HFFc6 (cell line): Measurements from ENCODE around the gene NPY. TPM values are rescaled to one million over a fixed set of nuclear protein-coding genes. Genes with fewer than 3 reads are reported as not detected.

Experiments
- DNase-seq: peaks from one replicate; pipeline ENCODE4 v3.0.0-alpha.2; 2018
- H3K27ac Mint-ChIP-seq: 2 replicates; pipeline ENCODE4 v1.8.0; 2020; ENCODE audit warnings: mild to moderate bottlenecking, mixed read lengths
- H3K27me3 Mint-ChIP-seq: 2 replicates; pipeline ENCODE4 v1.8.0; 2021; ENCODE audit warnings: mild to moderate bottlenecking, moderate library complexity, mixed read lengths; ENCODE audit not compliant: insufficient read depth
- H3K36me3 Mint-ChIP-seq: 2 replicates; pipeline ENCODE4 v1.8.0; 2021; ENCODE audit warnings: low read depth, mixed read lengths
- H3K4me1 Mint-ChIP-seq: 2 replicates; pipeline ENCODE4 v1.8.0; 2020; ENCODE audit warnings: low read depth, mixed read lengths
- H3K4me3 Mint-ChIP-seq: 2 replicates; pipeline ENCODE4 v1.8.0; 2020; ENCODE audit warnings: mild to moderate bottlenecking, moderate library complexity, mixed read lengths
- H3K9me3 Mint-ChIP-seq: 2 replicates; pipeline ENCODE4 v1.8.0; 2020; ENCODE audit warnings: mild to moderate bottlenecking, mixed read lengths
- CTCF ChIP-seq: fragments of 200-600 bp; sonication (generic); IDR thresholded peaks from 2 replicates; pipeline ENCODE4 v1.5.0; 2021; ENCODE audit warnings: antibody characterized with exemption, mild to moderate bottlenecking
- total RNA-seq, 6 experiments: library from RNA; stranded (reverse); fragmentation: NEBNext Ultra II Directional; extraction: Animal tissue kit (Norgen Biotek cat#: 25700); gene quantifications; 2 replicates in 1 of 6; 3 replicates in 5 of 6; pipeline ENCODE4 v1.2.3, GENCODE V29; 2021

The NPY gene
- total RNA-seq, 6 experiments from 2014 or later = not detected

GRCh38 chr7:24312588-24312987 lies 28.6 kb downstream of the NPY start:
- Mint-ChIP-seq H3K27me3 (peaks cover 1% of the 10 kb centered on the region; the same call in 1 of the 2 replicates), H3K4me1 (no peaks in the 10 kb centered on the region), H3K27ac (no peak overlapping the region), H3K36me3 (no peaks in the 10 kb centered on the region), H3K4me3 (no peak overlapping the region), H3K9me3 (peaks cover 20% of the 10 kb centered on the region)
- TF ChIP-seq CTCF = no peak
- no peak for DNase-seq

GRCh38 chr7:24313777-24314176 lies 29.8 kb downstream of the NPY start:
- Mint-ChIP-seq H3K9me3 (peaks cover 13% of the 10 kb centered on the region), H3K27ac (no peak overlapping the region), H3K27me3 (peaks cover 1% of the 10 kb centered on the region; the same call in 1 of the 2 replicates), H3K4me3 (no peak overlapping the region), H3K36me3 (no peaks in the 10 kb centered on the region), H3K4me1 (no peaks in the 10 kb centered on the region)
- DNase-seq = no peak
- no peak for TF ChIP-seq CTCF

- Mint-ChIP-seq H3K27ac (no peak overlapping the region), H3K4me1 (no peaks in the 10 kb centered on the region), H3K9me3 (peaks cover 6% of the 10 kb centered on the region), H3K36me3 (no peaks in the 10 kb centered on the region), H3K4me3 (no peak overlapping the region), H3K27me3 (no peaks in the 10 kb centered on the region)
- no peak for DNase-seq
- TF ChIP-seq CTCF = no peak
These were observed 32.4 kb downstream of the NPY start for GRCh38 chr7:24316340-24316739.

- no peak for TF ChIP-seq CTCF
- no peaks in the 10 kb centered on the region for H3K27me3 Mint-ChIP-seq
These were observed 34.3 kb downstream of the NPY start for GRCh38 chr7:24318326-24318725.

GRCh38 chr7:24319209-24319608 lies 35.2 kb downstream of the NPY start:
- no peaks in the 10 kb centered on the region for H3K4me1 Mint-ChIP-seq

More at GRCh38 chr7:24318326-24318725, 34.3 kb downstream of the NPY start:
- H3K36me3 Mint-ChIP-seq = no peaks in the 10 kb centered on the region
- no peak overlapping the region for H3K4me3 Mint-ChIP-seq
- DNase-seq = no peak
- H3K4me1 Mint-ChIP-seq = no peaks in the 10 kb centered on the region
- H3K9me3 Mint-ChIP-seq = peaks cover 6% of the 10 kb centered on the region
- no peak overlapping the region for H3K27ac Mint-ChIP-seq

More at GRCh38 chr7:24319209-24319608, 35.2 kb downstream of the NPY start:
- DNase-seq = no peak
- no peak overlapping the region for H3K4me3 Mint-ChIP-seq
- no peak overlapping the region for H3K27ac Mint-ChIP-seq
- H3K36me3 Mint-ChIP-seq = no peaks in the 10 kb centered on the region
- no peak for TF ChIP-seq CTCF
- no peaks in the 10 kb centered on the region for H3K27me3 Mint-ChIP-seq
- peaks cover 6% of the 10 kb centered on the region for H3K9me3 Mint-ChIP-seq
